SU-DHL-6 (cell line): ENCODE results near the gene NRG3.

Experiments
- H2AFZ ChIP-seq: fragments of 200-600 bp; sonication (generic); 2 replicates; pipeline ENCODE4 v1.6.1; 2014; ENCODE audit warnings: low read depth, mild to moderate bottlenecking, moderate library complexity, mixed read lengths, antibody characterized with exemption, low read length; ENCODE audit not compliant: severe bottlenecking
- H3F3A ChIP-seq: fragments of 200-600 bp; shearing (Covaris generic); 2 replicates; pipeline ENCODE4 v1.6.0; 2016; ENCODE audit warnings: antibody characterized with exemption, mild to moderate bottlenecking; ENCODE audit not compliant: insufficient read depth
- H3K27ac ChIP-seq: fragments of 200-600 bp; sonication (generic); 2 replicates; pipeline ENCODE4 v1.5.1; 2016; ENCODE audit warnings: low read depth, mild to moderate bottlenecking, low read length, moderate library complexity, mixed read lengths
- H3K27me3 ChIP-seq: fragments of 200-600 bp; sonication (generic), shearing (Covaris generic); 2 replicates; pipeline ENCODE4 v1.6.0; 2014; ENCODE audit warnings: mild to moderate bottlenecking, low read length
- H3K36me3 ChIP-seq: fragments of 200-600 bp; sonication (generic); 2 replicates; pipeline ENCODE4 v1.6.1; 2014; ENCODE audit warnings: mild to moderate bottlenecking, low read length, mixed read lengths
- H3K4me2 ChIP-seq: fragments of 300-600, 200-600 bp; shearing (Covaris generic), sonication (generic); 2 replicates; pipeline ENCODE4 v1.6.0; 2014; ENCODE audit warnings: low read length, low read depth, mild to moderate bottlenecking; ENCODE audit not compliant: poor library complexity, severe bottlenecking
- H3K4me3 ChIP-seq: fragments of 200-600 bp; sonication (generic); 2 replicates; pipeline ENCODE4 v1.5.1; 2014; ENCODE audit warnings: antibody characterized with exemption, low read length, mild to moderate bottlenecking, mixed read lengths; ENCODE audit not compliant: insufficient read depth, poor library complexity, severe bottlenecking
- H3K79me2 ChIP-seq: fragments of 200-600 bp; sonication (generic); 2 replicates; pipeline ENCODE4 v1.6.1; 2014; ENCODE audit warnings: mild to moderate bottlenecking, low read length, moderate library complexity; ENCODE audit not compliant: insufficient read depth
- H3K9ac ChIP-seq: fragments of 200-600 bp; sonication (generic); 2 replicates; pipeline ENCODE4 v1.7.0; 2014; ENCODE audit warnings: mild to moderate bottlenecking, low read length
- H3K9me2 ChIP-seq: fragments of 200-600 bp; sonication (generic); replicated peaks from 2 replicates; pipeline ENCODE4 v1.6.1; 2014; ENCODE audit warnings: low read length; ENCODE audit not compliant: insufficient read depth
- H3K9me3 ChIP-seq: fragments of 200-600 bp; sonication (generic); 2 replicates; pipeline ENCODE4 v1.6.1; 2014; ENCODE audit warnings: low read length, mixed read lengths; ENCODE audit not compliant: insufficient read depth
- H4K20me1 ChIP-seq: fragments of 200-600 bp; sonication (generic); 2 replicates; pipeline ENCODE4 v1.6.1; 2014; ENCODE audit warnings: low read depth, mild to moderate bottlenecking, antibody characterized with exemption, low read length, moderate library complexity, mixed read lengths
- EZH2phosphoT487 ChIP-seq: fragments of 200-600 bp; sonication (generic), shearing (Covaris generic); conservative IDR thresholded peaks from 2 replicates; pipeline ENCODE4 v1.6.1; 2018; ENCODE audit warnings: mild to moderate bottlenecking, antibody characterized with exemption, low read length, moderate library complexity, mixed read lengths
- TF ChIP-seq, protein P1 (sequence below): fragments of 200-600 bp; sonication (generic); IDR thresholded peaks from one replicate; pipeline ENCODE4 v1.5.1; 2017; ENCODE audit warnings: antibody characterized with exemption, mild to moderate bottlenecking, low read length, moderate library complexity; ENCODE audit not compliant: insufficient read depth, poor library complexity, severe bottlenecking

Gene NRG3

GRCh38 chr10:81872206-81872862 lies 2.7 kb upstream of the NRG3 start:
- no peak overlapping the region for H3K4me2 ChIP-seq
- H3K9ac ChIP-seq = no peak overlapping the region
- H3K27me3 ChIP-seq = no peaks in the 10 kb centered on the region
- TF ChIP-seq, protein P1, sequence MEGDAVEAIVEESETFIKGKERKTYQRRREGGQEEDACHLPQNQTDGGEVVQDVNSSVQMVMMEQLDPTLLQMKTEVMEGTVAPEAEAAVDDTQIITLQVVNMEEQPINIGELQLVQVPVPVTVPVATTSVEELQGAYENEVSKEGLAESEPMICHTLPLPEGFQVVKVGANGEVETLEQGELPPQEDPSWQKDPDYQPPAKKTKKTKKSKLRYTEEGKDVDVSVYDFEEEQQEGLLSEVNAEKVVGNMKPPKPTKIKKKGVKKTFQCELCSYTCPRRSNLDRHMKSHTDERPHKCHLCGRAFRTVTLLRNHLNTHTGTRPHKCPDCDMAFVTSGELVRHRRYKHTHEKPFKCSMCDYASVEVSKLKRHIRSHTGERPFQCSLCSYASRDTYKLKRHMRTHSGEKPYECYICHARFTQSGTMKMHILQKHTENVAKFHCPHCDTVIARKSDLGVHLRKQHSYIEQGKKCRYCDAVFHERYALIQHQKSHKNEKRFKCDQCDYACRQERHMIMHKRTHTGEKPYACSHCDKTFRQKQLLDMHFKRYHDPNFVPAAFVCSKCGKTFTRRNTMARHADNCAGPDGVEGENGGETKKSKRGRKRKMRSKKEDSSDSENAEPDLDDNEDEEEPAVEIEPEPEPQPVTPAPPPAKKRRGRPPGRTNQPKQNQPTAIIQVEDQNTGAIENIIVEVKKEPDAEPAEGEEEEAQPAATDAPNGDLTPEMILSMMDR = no peak
- TF ChIP-seq EZH2phosphoT487 = no peak
- H3F3A ChIP-seq = no peaks in the 10 kb centered on the region
- H3K9me2 ChIP-seq = no peaks in the 10 kb centered on the region
- H3K79me2 ChIP-seq = no peaks in the 10 kb centered on the region
- H2AFZ ChIP-seq = no peak overlapping the region
- H3K9me3 ChIP-seq = no peaks in the 10 kb centered on the region
- no peak overlapping the region for H3K27ac ChIP-seq
- H4K20me1 ChIP-seq = no peaks in the 10 kb centered on the region
- H3K4me3 ChIP-seq = no peak overlapping the region
- no peaks in the 10 kb centered on the region for H3K36me3 ChIP-seq

GRCh38 chr10:81873231-81873931 lies 1.6 kb upstream of the NRG3 start:
- Histone ChIP-seq H3K9me2 (no peaks in the 10 kb centered on the region), H3K9ac (no peak overlapping the region), H3K4me3 (no peak overlapping the region), H3K36me3 (no peaks in the 10 kb centered on the region), H3K79me2 (no peaks in the 10 kb centered on the region), H4K20me1 (no peaks in the 10 kb centered on the region), H3F3A (no peaks in the 10 kb centered on the region), H3K9me3 (no peaks in the 10 kb centered on the region), H3K4me2 (no peak overlapping the region), H3K27me3 (no peaks in the 10 kb centered on the region), H3K27ac (no peak overlapping the region), H2AFZ (no peak overlapping the region)
- TF ChIP-seq, protein P1 = no peak
- no peak for TF ChIP-seq EZH2phosphoT487

GRCh38 chr10:81873932-81874816 lies 820 bp upstream of the NRG3 start:
- Histone ChIP-seq H3K79me2 (no peaks in the 10 kb centered on the region), H3K4me2 (no peak overlapping the region), H3K4me3 (no peak overlapping the region), H2AFZ (no peak overlapping the region), H3K27ac (no peak overlapping the region), H3F3A (no peaks in the 10 kb centered on the region), H3K36me3 (no peaks in the 10 kb centered on the region), H3K9me2 (no peaks in the 10 kb centered on the region), H3K27me3 (no peaks in the 10 kb centered on the region), H3K9ac (no peak overlapping the region), H3K9me3 (no peaks in the 10 kb centered on the region), H4K20me1 (no peaks in the 10 kb centered on the region)
- TF ChIP-seq EZH2phosphoT487 = no peak
- TF ChIP-seq, protein P1 = no peak
